HCT116 (cell line): ENCODE measurements around the gene TRAIP. TPM values are rescaled to one million over a fixed set of nuclear protein-coding genes. Genes with fewer than 3 reads are reported as not detected.

Experiments
- ATAC-seq: fragments of 200-7000 bp; cut with Tn5 transposase; 2 replicates; pipeline ENCODE4 v1.9.1; 2020; ENCODE audit warnings: mild to moderate bottlenecking, moderate library complexity
- BruUV-seq: library from RNA; stranded (reverse); fragments of 400-500 nt; replicated peaks from 2 replicates; lab custom pipeline; 2021; lab: Mats Ljungman, UMichigan
- CTCF ChIA-PET: fragments of 300-600 bp; sonication (Branson Sonifier 250); formaldehyde crosslinking; loops from one replicate; lab custom pipeline; 2021; ENCODE audit warnings: antibody characterized with exemption; lab: Charles Lee
- POLR2A ChIA-PET: fragments of 300-600, 350-600 bp; sonication (Branson Sonifier 250); formaldehyde crosslinking; loops from one replicate; lab custom pipeline; 2021; ENCODE audit warnings: antibody characterized with exemption; lab: Charles Lee
- RAD21 ChIA-PET, 2 experiments: fragments of 300-600 bp; sonication (Branson Sonifier 250); formaldehyde crosslinking; loops; one replicate each; lab custom pipeline; 2023; ENCODE audit warnings: low total read pairs in 2 of 2; ENCODE audit not compliant: uncharacterized antibody in 2 of 2, unreplicated experiment in 2 of 2, low non-redundant PET in 1 of 2; lab: Charles Lee
- DNase-seq: peaks from one replicate; pipeline ENCODE4 v3.0.0-alpha.2; 2010; ENCODE audit warnings: low read depth, low spot score
- H2AFZ ChIP-seq: fragments of 200-600 bp; shearing (Covaris generic), sonication (generic); 2 replicates; pipeline ENCODE4 v1.6.1; 2017; ENCODE audit warnings: low read depth, mixed run types, mixed read lengths, antibody characterized with exemption, low read length; ENCODE audit not compliant: poor library complexity, severe bottlenecking
- H3K27ac ChIP-seq: 2 replicates; pipeline ENCODE4 v1.5.1; 2012; ENCODE audit warnings: low read depth, low read length
- H3K27me3 ChIP-seq: fragments of 200-600 bp; sonication (generic); 2 replicates; pipeline ENCODE4 v1.6.1; 2016; ENCODE audit warnings: mixed run types, low read length, mixed read lengths; ENCODE audit not compliant: insufficient read depth
- H3K36me3 ChIP-seq, 2 experiments: fragments of 200-500 bp in 1 of 2; fragments of 200-600 bp in 1 of 2; sonication (Bioruptor generic) in 1 of 2; sonication (generic) in 1 of 2; 2 replicates each; pipeline versions ENCODE4 v1.5.1 to v1.6.1; 2014 to 2016; ENCODE audit warnings: low read length in 2 of 2, inconsistent platforms in 1 of 2, mixed read lengths in 1 of 2, mixed run types in 1 of 2; ENCODE audit not compliant: insufficient read depth in 2 of 2, control insufficient read depth in 1 of 2
- H3K4me1 ChIP-seq, 2 experiments: fragments of 200-600 bp in 1 of 2; sonication (generic) in 1 of 2; 2 replicates each; pipeline versions ENCODE4 v1.5.1 to v1.6.1; 2012 to 2017; ENCODE audit warnings: low read length in 2 of 2, inconsistent platforms in 1 of 2, mild to moderate bottlenecking in 1 of 2, mixed read lengths in 1 of 2, mixed run types in 1 of 2, moderate library complexity in 1 of 2; ENCODE audit not compliant: insufficient read depth in 2 of 2, control insufficient read depth in 1 of 2
- H3K4me2 ChIP-seq: fragments of 200-600 bp; sonication (generic); 2 replicates; pipeline ENCODE4 v1.6.1; 2017; ENCODE audit warnings: mixed run types, low read length, mixed read lengths
- H3K4me3 ChIP-seq, 2 experiments: fragments of 200-600 bp in 1 of 2; sonication (generic) in 1 of 2; replicated peaks in 1 of 2; 2 replicates each; pipeline ENCODE4 v1.5.1; 2011 to 2016; ENCODE audit warnings: low read length in 2 of 2, control low read depth in 1 of 2, low read depth in 1 of 2, mild to moderate bottlenecking in 1 of 2, mixed read lengths in 1 of 2, mixed run types in 1 of 2
- H3K79me2 ChIP-seq: fragments of 200-600 bp; sonication (generic); 2 replicates; pipeline ENCODE4 v1.6.1; 2017; ENCODE audit warnings: mild to moderate bottlenecking, mixed run types, low read length, moderate library complexity, mixed read lengths; ENCODE audit not compliant: insufficient read depth
- H3K9ac ChIP-seq: fragments of 200-600 bp; sonication (generic); 2 replicates; pipeline ENCODE4 v1.6.1; 2016; ENCODE audit warnings: low read length, mixed read lengths
- H3K9me2 ChIP-seq: fragments of 200-600 bp; sonication (generic), shearing (Covaris generic); 2 replicates; pipeline ENCODE4 v1.6.1; 2017; ENCODE audit warnings: mixed run types, mild to moderate bottlenecking, moderate library complexity; ENCODE audit not compliant: insufficient read depth
- H3K9me3 ChIP-seq, 2 experiments: fragments of 200-500 bp in 1 of 2; fragments of 200-600 bp in 1 of 2; sonication (Bioruptor generic) in 1 of 2; sonication (generic) in 1 of 2; 2 replicates each; pipeline ENCODE4 v1.6.1; 2014 to 2017; ENCODE audit warnings: low read length in 2 of 2, mixed read lengths in 2 of 2, inconsistent platforms in 1 of 2, low read depth in 1 of 2, mild to moderate bottlenecking in 1 of 2, mixed run types in 1 of 2, moderate library complexity in 1 of 2; ENCODE audit not compliant: control insufficient read depth in 1 of 2, insufficient read depth in 1 of 2
- H4K20me1 ChIP-seq: fragments of 200-600 bp; sonication (generic), shearing (Covaris generic); 2 replicates; pipeline ENCODE4 v1.6.1; 2017; ENCODE audit warnings: mixed run types, mild to moderate bottlenecking, moderate library complexity; ENCODE audit not compliant: insufficient read depth
- CBX3 ChIP-seq: IDR thresholded peaks from 2 replicates; pipeline ENCODE4 v1.6.1; 2012; ENCODE audit warnings: low read depth
- ELF1 ChIP-seq: IDR thresholded peaks from 2 replicates; pipeline ENCODE4 v1.6.1; 2012; ENCODE audit warnings: low read depth, borderline replicate concordance
- EZH2phosphoT487 ChIP-seq: fragments of 200-600 bp; IDR thresholded peaks from 2 replicates; pipeline ENCODE4 v1.6.1; 2018; ENCODE audit warnings: antibody characterized with exemption, borderline replicate concordance
- FOSL1 ChIP-seq: IDR thresholded peaks from 2 replicates; pipeline ENCODE4 v1.6.1; 2012; ENCODE audit warnings: low read depth
- POLR2A ChIP-seq: IDR thresholded peaks from 2 replicates; pipeline ENCODE4 v1.7.0; 2011; ENCODE audit warnings: borderline replicate concordance; ENCODE audit not compliant: insufficient read depth, insufficient read length; ENCODE audit errors: extremely low read depth
- SIN3A ChIP-seq: IDR thresholded peaks from 2 replicates; pipeline ENCODE4 v1.6.1; 2012; ENCODE audit warnings: low read depth
- SP1 ChIP-seq: IDR thresholded peaks from 2 replicates; pipeline ENCODE4 v1.6.1; 2012; ENCODE audit warnings: low read depth
- ZFX ChIP-seq: fragments of 450-650 bp; IDR thresholded peaks from 2 replicates; pipeline ENCODE4 v1.6.1; 2017
- intact Hi-C: fragments of 100-400 bp; cut with micrococcal nuclease; formaldehyde crosslinking; loops from 2 replicates; pipeline ENCODE4 v1.10.0; 2022
- total RNA-seq: library from RNA; stranded (reverse); gene quantifications from one replicate; pipeline ENCODE4 v1.2.1, GENCODE V29; 2021; ENCODE audit not compliant: unreplicated experiment
- TF ChIP-seq, protein P1 (sequence below): IDR thresholded peaks from 2 replicates; pipeline ENCODE4 v1.6.1; 2012; ENCODE audit warnings: low read depth

Gene TRAIP
- total RNA-seq, 1 experiment from 2014 or later, result 25.5 TPM

DNA sequence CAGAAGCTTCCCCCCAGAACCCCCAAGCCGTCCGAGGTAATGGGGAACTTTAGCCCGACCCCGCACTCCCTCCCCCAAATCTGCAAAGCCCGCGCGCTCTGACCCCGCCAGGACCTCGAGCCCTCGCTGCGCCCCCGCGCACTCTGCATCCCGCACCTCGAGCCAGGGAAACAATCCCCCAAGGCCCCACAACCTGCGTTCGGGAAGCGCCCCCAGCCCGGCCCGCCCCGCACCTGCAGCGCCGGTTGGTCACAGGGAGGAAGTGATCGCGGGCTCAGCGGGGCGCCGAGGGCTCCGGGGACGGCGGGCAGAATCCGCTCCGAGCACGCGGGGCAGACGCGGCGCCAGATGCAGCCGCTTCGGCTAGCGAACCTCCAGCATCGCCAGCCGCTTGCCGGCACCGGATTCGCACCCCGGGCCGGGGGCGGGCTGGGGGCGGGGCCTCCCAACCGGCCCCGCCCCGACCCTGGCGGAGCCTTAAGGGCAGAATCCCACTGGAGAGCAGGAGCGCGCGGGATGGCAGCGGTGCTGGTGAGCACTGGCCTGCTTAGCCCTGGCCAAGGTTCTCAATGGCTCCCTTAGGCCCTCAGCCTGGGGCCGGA lies 13.3 kb upstream of the TRAIP start, which contains the start of gene CAMKV:
TSS of gene CAMKV (minus strand) at position 382 of the 602 bp plus-strand sequence. CDS start 7,518 bp downstream, outside the sequence.
- RAD21 ChIA-PET, result no interaction called here
- no peaks in the 10 kb centered on the region for H3K36me3 ChIP-seq
- no peak within 1 kb of the TSS for H2AFZ ChIP-seq
- POLR2A ChIA-PET, result no interaction called here
- no peak for TF ChIP-seq POLR2A
- no peak for TF ChIP-seq ZFX
- TF ChIP-seq SP1, result no peak
- TF ChIP-seq FOSL1, result no peak
- TF ChIP-seq SIN3A, result no peak
- TF ChIP-seq, all 23 proteins: peak for 0
- DNase-seq (no peak), ATAC-seq (peak; percentile 51)
- Histone ChIP-seq H3K9me3 (no peaks in the 10 kb centered on the region), H3K9ac (no peak within 1 kb of the TSS), H3K27ac (no peak within 1 kb of the TSS), H3K4me1 (0 out of 4 replicates have a peak, but pooled peaks cover 0 to 6% of the 10 kb centered on the region in 2 experiments), H3K27me3 (peaks cover 6% of the 10 kb centered on the region; the same call in 1 of the 2 replicates), H3K4me2 (no peak within 1 kb of the TSS), H3K79me2 (no peaks in the 10 kb centered on the region), H3K4me3 (no peak within 1 kb of the TSS), H3K9me2 (no peaks in the 10 kb centered on the region), H4K20me1 (no peaks in the 10 kb centered on the region)
- CTCF ChIA-PET, result no interaction called here
- intact Hi-C loops, result no loop called here
- BruUV-seq, result no TSS peak

DNA sequence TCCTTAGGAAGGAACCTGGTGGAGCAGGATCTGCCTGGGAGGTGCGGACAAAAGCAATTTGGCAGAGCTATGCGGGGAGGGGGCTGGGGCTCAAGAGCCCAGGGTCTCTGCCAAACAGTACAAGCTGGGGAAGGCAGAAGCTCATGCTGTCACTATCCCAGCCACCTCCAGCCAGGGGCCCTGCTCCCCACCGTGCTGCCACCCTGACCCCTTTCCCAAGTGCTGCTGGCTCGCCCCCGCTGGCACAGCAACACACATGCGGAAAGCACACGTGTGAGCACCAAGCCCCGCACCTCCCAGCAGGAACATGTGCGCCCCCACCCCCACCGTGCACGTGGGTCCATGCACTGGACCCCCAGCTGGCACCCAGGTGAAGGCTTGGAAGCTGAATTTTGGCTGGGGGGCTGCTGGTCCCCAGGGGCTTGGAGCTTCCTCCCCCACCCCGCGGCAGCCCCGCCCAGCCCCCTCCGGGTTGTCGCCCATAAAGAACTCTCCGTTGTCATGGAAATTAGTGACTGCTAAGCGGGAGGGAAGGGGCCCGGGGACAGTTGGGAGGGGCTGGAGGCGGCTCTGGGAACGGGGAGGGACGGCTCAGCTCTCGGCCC lies 12.6 kb upstream of the TRAIP start:
- ChIA-PET CTCF (no interaction called here), POLR2A (no interaction called here), RAD21 (no interaction called here)
- Histone ChIP-seq H3K27ac (no peak overlapping the region), H3K4me1 (0 out of 4 replicates have a peak, but pooled peaks cover 0 to 6% of the 10 kb centered on the region in 2 experiments), H3K9me2 (no peaks in the 10 kb centered on the region), H4K20me1 (no peaks in the 10 kb centered on the region), H3K9me3 (no peaks in the 10 kb centered on the region), H3K36me3 (no peaks in the 10 kb centered on the region), H3K4me2 (no peak overlapping the region), H3K4me3 (no peak overlapping the region), H2AFZ (no peak overlapping the region), H3K9ac (no peak overlapping the region), H3K27me3 (peaks cover 12% of the 10 kb centered on the region; the same call in 1 of the 2 replicates), H3K79me2 (no peaks in the 10 kb centered on the region)
- no peak for DNase-seq
- intact Hi-C loops, result no loop called here
- ATAC-seq, result no peak
- no TSS peak for BruUV-seq
- TF ChIP-seq ELF1, result no peak
- TF ChIP-seq, protein P1, sequence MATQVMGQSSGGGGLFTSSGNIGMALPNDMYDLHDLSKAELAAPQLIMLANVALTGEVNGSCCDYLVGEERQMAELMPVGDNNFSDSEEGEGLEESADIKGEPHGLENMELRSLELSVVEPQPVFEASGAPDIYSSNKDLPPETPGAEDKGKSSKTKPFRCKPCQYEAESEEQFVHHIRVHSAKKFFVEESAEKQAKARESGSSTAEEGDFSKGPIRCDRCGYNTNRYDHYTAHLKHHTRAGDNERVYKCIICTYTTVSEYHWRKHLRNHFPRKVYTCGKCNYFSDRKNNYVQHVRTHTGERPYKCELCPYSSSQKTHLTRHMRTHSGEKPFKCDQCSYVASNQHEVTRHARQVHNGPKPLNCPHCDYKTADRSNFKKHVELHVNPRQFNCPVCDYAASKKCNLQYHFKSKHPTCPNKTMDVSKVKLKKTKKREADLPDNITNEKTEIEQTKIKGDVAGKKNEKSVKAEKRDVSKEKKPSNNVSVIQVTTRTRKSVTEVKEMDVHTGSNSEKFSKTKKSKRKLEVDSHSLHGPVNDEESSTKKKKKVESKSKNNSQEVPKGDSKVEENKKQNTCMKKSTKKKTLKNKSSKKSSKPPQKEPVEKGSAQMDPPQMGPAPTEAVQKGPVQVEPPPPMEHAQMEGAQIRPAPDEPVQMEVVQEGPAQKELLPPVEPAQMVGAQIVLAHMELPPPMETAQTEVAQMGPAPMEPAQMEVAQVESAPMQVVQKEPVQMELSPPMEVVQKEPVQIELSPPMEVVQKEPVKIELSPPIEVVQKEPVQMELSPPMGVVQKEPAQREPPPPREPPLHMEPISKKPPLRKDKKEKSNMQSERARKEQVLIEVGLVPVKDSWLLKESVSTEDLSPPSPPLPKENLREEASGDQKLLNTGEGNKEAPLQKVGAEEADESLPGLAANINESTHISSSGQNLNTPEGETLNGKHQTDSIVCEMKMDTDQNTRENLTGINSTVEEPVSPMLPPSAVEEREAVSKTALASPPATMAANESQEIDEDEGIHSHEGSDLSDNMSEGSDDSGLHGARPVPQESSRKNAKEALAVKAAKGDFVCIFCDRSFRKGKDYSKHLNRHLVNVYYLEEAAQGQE, result no peak
- TF ChIP-seq EZH2phosphoT487, result no peak
- no peak for TF ChIP-seq CBX3
